Caco-2 (cell line): ENCODE data around the gene HERC2. TPM values are rescaled to one million over a fixed set of nuclear protein-coding genes. Genes with fewer than 3 reads are reported as not detected.
"Not testable (repeated sequence)": the region's sequence is repeated elsewhere in the genome, so short reads cannot be mapped to it uniquely, and the experiment has no call there.

Source experiments
- BruUV-seq: library from RNA; stranded (reverse); fragments of 400-500 nt; replicated peaks from 2 replicates; lab custom pipeline; 2021; lab: Mats Ljungman, UMichigan
- CTCF ChIA-PET: fragments of 300-600 bp; sonication (Branson Sonifier 250); formaldehyde crosslinking; loops from one replicate; lab custom pipeline; 2022; ENCODE audit warnings: antibody characterized with exemption; lab: Charles Lee
- POLR2A ChIA-PET: fragments of 300-600 bp; sonication (Branson Sonifier 250); formaldehyde crosslinking; loops from one replicate; lab custom pipeline; 2022; ENCODE audit warnings: antibody characterized with exemption; lab: Charles Lee
- DNase-seq, 2 experiments: peaks; one replicate each; pipeline versions ENCODE4 v3.0.0 to v3.0.0-alpha.2; 2020 to 2022
- H3K27me3 ChIP-seq: replicated peaks from 2 replicates; pipeline ENCODE4 v1.6.0; 2011; ENCODE audit warnings: low read length; ENCODE audit not compliant: control insufficient read depth, insufficient read depth
- H3K36me3 ChIP-seq: 2 replicates; pipeline ENCODE4 v1.5.1; 2011; ENCODE audit warnings: low read length; ENCODE audit not compliant: control insufficient read depth, insufficient read depth
- H3K4me1 ChIP-seq: fragments of 250-450 bp; sonication (Bioruptor Pico); 2 replicates; pipeline ENCODE4 v1.5.1; 2020; ENCODE audit warnings: mild to moderate bottlenecking
- H3K4me3 ChIP-seq: 2 replicates; pipeline ENCODE4 v1.5.1; 2011; ENCODE audit warnings: low read depth, mild to moderate bottlenecking, control low read depth, low read length
- H3K9me3 ChIP-seq: fragments of 250-450 bp; sonication (Bioruptor Pico); 2 replicates; pipeline ENCODE4 v1.5.1; 2020; ENCODE audit warnings: mild to moderate bottlenecking, moderate library complexity
- H3K27ac Mint-ChIP-seq: one replicate; pipeline ENCODE4 v1.8.0; 2022; ENCODE audit warnings: mixed read lengths; ENCODE audit not compliant: unreplicated experiment
- H3K27me3 Mint-ChIP-seq: one replicate; pipeline ENCODE4 v1.8.0; 2022; ENCODE audit warnings: mixed read lengths; ENCODE audit not compliant: insufficient read depth, unreplicated experiment
- H3K36me3 Mint-ChIP-seq: one replicate; pipeline ENCODE4 v1.8.0; 2022; ENCODE audit warnings: mild to moderate bottlenecking, mixed read lengths; ENCODE audit not compliant: insufficient read depth, unreplicated experiment
- H3K4me1 Mint-ChIP-seq: one replicate; pipeline ENCODE4 v1.8.0; 2022; ENCODE audit warnings: low read depth, mixed read lengths; ENCODE audit not compliant: unreplicated experiment
- H3K4me3 Mint-ChIP-seq: one replicate; pipeline ENCODE4 v1.8.0; 2022; ENCODE audit warnings: mild to moderate bottlenecking, moderate library complexity, mixed read lengths; ENCODE audit not compliant: unreplicated experiment
- H3K9me3 Mint-ChIP-seq: one replicate; pipeline ENCODE4 v1.8.0; 2022; ENCODE audit warnings: mixed read lengths; ENCODE audit not compliant: unreplicated experiment
- intact Hi-C: fragments of 100-400 bp; cut with micrococcal nuclease; formaldehyde crosslinking; loops from one replicate; pipeline ENCODE4 v1.10.0; 2022; ENCODE audit not compliant: unreplicated experiment
- total RNA-seq: library from RNA; stranded (reverse); gene quantifications from 2 replicates; pipeline ENCODE4 v1.2.3, GENCODE V29; 2022
- TF ChIP-seq, protein P1 (sequence below), 2 experiments: fragments of 200-600 bp in 1 of 2; IDR thresholded peaks; 1 replicate in 1 of 2; 2 replicates in 1 of 2; pipeline versions ENCODE4 v1.5.1 to v1.8.0; 2011 to 2022; ENCODE audit warnings: antibody characterized with exemption in 1 of 2, control low read depth in 1 of 2, inconsistent platforms in 1 of 2, low read depth in 1 of 2, low read length in 1 of 2, mild to moderate bottlenecking in 1 of 2, moderate library complexity in 1 of 2; ENCODE audit not compliant: insufficient read depth in 1 of 2, severe bottlenecking in 1 of 2, unreplicated experiment in 1 of 2

Gene HERC2
- total RNA-seq, 1 experiment from 2014 or later, result 76.9 TPM

DNA sequence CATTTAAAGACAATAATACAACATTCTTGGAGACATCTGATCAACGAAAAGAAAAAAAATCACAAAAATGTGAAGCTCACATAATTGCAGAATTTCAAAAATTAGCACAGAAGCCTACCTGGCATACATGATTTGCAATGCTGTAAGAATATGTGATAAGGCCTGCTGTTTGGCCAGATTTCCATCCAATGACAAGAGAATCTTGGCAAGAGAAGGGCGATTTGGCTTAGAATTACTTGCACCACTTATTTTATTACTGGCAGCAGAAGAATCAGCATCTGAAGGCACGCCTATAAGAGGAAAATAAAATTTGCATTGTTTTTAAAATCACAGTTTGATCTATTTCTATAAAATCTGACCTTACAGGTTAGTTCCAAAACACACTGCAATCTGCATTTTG lies 152.6 kb downstream of the HERC2 start:
- H3K4me1 ChIP-seq, result no peaks in the 10 kb centered on the region
- no peaks in the 10 kb centered on the region for H3K27me3 ChIP-seq
- no TSS peak for BruUV-seq
- H3K4me1 Mint-ChIP-seq, result no peaks in the 10 kb centered on the region
- H3K4me3 ChIP-seq, result no peak overlapping the region
- ChIA-PET POLR2A (no interaction called here), CTCF (no interaction called here)
- DNase-seq, result no peak
- TF ChIP-seq, protein P1, sequence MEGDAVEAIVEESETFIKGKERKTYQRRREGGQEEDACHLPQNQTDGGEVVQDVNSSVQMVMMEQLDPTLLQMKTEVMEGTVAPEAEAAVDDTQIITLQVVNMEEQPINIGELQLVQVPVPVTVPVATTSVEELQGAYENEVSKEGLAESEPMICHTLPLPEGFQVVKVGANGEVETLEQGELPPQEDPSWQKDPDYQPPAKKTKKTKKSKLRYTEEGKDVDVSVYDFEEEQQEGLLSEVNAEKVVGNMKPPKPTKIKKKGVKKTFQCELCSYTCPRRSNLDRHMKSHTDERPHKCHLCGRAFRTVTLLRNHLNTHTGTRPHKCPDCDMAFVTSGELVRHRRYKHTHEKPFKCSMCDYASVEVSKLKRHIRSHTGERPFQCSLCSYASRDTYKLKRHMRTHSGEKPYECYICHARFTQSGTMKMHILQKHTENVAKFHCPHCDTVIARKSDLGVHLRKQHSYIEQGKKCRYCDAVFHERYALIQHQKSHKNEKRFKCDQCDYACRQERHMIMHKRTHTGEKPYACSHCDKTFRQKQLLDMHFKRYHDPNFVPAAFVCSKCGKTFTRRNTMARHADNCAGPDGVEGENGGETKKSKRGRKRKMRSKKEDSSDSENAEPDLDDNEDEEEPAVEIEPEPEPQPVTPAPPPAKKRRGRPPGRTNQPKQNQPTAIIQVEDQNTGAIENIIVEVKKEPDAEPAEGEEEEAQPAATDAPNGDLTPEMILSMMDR (IDR thresholded peaks at IDR 0.05; ENCODE audit: insufficient read depth in 1 of 2, low read depth in 1 of 2, low read length in 1 of 2, severe bottlenecking in 1 of 2, unreplicated experiment in 1 of 2), result no peak
- H3K36me3 Mint-ChIP-seq, result peaks cover 73% of the 10 kb centered on the region
- H3K9me3 Mint-ChIP-seq, result no peaks in the 10 kb centered on the region
- no peak overlapping the region for H3K4me3 Mint-ChIP-seq
- no peak overlapping the region for H3K27ac Mint-ChIP-seq
- H3K27me3 Mint-ChIP-seq, result no peaks in the 10 kb centered on the region
- H3K36me3 ChIP-seq, result peaks cover 1% of the 10 kb centered on the region; the same call in 1 of the 2 replicates
- intact Hi-C loops, result no loop called here
- no peaks in the 10 kb centered on the region for H3K9me3 ChIP-seq

DNA sequence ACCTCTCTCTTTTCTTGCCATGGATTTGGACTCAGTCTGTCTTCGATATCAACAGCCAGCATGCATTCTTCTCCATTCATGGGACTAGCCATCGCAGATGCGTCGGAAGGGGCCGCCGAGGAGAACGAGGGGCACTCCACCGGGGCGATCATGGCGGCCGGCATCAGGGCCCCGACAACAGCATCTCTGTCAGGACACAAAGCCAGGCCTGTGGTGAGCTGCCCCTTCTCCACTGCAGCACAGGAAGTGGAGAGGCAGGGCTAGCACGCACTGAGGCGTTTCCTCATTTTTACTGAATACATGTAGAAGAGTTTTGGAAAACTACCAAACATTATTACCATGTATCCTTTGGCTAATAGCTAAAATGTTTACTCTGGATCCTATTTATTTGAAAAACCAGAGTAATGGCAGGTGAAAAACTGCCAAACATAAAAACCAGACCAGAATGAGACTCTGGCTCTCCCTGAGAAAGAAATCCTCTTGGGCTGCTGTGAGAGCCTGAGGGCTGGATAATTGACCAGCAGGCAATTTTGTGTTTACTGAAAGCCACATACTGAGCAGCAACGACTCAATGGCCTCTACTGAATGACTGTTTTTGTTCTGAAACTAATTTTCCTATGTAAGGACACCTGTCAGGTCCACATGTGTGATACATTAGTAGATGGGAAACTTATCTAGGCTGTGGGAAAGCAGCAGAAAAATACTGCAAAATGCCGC lies 153.4 kb downstream of the HERC2 start:
- CTCF ChIA-PET, result not testable (repeated sequence)
- H3K36me3 Mint-ChIP-seq, result peaks cover 71% of the 10 kb centered on the region

DNA sequence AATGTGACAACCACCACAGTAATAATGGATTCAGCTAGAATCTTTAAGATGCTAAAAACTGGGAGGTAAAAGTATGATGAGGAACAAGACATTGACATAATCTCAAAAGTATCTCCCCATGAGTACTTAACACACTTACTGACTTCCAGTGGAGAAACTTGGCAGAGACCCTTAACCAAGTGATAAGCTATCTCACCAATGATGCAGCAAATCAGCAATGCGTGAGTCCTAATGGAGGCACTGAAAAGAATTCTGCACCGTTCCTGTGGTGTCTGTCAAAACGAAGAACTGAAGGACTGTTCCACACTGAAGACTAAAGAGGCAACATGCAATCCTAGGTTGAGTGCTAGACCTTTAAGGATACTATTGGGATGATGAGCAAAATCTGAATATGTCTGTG lies 154.9 kb downstream of the HERC2 start:
- ChIA-PET CTCF (no interaction called here), POLR2A (no interaction called here)
- intact Hi-C loops, result no loop called here
- no peak overlapping the region for H3K4me3 Mint-ChIP-seq
- Histone ChIP-seq H3K27me3 (no peaks in the 10 kb centered on the region), H3K36me3 (peaks cover 3% of the 10 kb centered on the region; the same call in 1 of the 2 replicates), H3K4me3 (no peak overlapping the region), H3K9me3 (no peaks in the 10 kb centered on the region), H3K4me1 (no peaks in the 10 kb centered on the region)
- H3K4me1 Mint-ChIP-seq, result no peaks in the 10 kb centered on the region
- no peaks in the 10 kb centered on the region for H3K9me3 Mint-ChIP-seq
- no peaks in the 10 kb centered on the region for H3K27me3 Mint-ChIP-seq
- BruUV-seq, result no TSS peak
- DNase-seq, result no peak
- TF ChIP-seq, protein P1 (IDR thresholded peaks at IDR 0.05; ENCODE audit: insufficient read depth in 1 of 2, low read depth in 1 of 2, low read length in 1 of 2, severe bottlenecking in 1 of 2, unreplicated experiment in 1 of 2), result no peak
- no peak overlapping the region for H3K27ac Mint-ChIP-seq
- H3K36me3 Mint-ChIP-seq, result peaks cover 74% of the 10 kb centered on the region

More for the DNA sequence above, 153.4 kb downstream of the HERC2 start:
- POLR2A ChIA-PET, H3K4me3 Mint-ChIP-seq, H3K27me3 Mint-ChIP-seq, H3K4me1 Mint-ChIP-seq, H3K9me3 ChIP-seq, H3K4me3 ChIP-seq, H3K27me3 ChIP-seq, H3K27ac Mint-ChIP-seq, H3K9me3 Mint-ChIP-seq, intact Hi-C loops, H3K4me1 ChIP-seq, BruUV-seq, DNase-seq, H3K36me3 ChIP-seq: not testable (repeated sequence)
